GM21515 (cell line): ENCODE measurements around the gene DNAI2.

ENCODE experiments used
- ATAC-seq: cut with Tn5 transposase; IDR thresholded peaks from one replicate; pipeline ENCODE4 v1.9.1; 2021; ENCODE audit not compliant: unreplicated experiment

DNAI2 gene

DNA sequence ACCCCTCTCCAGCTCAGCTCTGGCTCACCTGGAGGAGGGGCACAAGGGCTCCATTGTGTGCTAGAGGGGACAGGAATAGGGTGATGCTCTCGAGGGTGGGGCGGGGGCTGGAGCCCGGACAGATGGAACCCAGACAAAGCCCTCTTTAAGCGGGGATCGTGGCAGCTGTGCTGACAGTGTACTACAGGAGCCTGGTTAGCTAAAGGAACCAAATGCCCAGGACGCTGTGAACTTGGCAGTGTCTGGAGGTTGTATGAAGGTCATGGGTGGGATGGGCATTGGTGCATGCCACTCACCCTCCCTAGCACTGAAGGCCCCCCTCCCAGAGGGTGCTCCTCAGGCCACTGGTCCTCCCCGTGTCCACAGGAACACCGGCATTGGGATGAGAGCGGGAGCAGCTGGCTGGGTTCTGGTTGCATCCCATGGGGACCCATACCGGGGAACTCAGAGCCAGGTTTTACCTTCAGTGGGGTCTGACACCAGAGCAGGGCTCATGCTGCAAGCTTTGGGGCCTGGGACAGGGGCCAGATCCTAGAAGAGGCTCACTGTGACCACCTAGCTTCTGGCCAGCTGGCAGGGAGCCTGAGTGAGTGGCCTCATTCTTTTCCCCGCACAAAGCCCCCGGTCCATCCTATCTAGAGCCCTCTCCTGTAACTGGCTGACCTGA is 63.9 kb downstream of the DNAI2 start:
- no peak for ATAC-seq

DNA sequence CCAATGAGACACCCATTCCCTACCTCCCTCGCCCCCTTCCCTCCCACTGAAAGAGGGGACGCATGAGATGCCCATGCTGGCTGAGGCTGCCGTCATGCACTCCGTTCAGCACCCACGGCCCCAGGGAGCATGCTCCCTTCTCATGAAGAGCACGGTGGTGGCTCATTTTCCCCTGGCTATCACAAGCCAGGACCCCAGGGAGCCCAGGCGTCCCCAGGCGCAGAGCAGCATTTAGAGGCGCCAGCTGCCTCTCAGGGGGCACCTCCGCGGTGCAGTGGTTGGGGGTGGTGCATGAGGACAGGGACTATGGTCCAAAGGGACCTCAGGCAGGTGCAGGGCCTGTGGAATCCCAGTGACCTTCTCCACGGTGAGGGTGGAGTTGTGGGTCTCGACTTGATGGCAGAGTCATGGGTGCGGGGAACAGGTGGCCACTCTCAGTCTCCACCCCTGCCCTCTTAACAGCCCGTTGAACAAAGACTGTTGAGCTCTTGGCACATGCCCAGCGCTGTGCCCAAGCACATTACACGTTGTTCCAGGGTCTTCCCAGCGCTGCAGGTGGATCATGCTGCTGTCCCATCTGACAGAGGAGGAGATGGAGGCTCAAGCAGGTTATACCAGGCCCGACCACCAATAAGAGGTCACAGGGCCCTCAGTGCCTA is 65.6 kb downstream of the DNAI2 start:
- no peak for ATAC-seq

DNA sequence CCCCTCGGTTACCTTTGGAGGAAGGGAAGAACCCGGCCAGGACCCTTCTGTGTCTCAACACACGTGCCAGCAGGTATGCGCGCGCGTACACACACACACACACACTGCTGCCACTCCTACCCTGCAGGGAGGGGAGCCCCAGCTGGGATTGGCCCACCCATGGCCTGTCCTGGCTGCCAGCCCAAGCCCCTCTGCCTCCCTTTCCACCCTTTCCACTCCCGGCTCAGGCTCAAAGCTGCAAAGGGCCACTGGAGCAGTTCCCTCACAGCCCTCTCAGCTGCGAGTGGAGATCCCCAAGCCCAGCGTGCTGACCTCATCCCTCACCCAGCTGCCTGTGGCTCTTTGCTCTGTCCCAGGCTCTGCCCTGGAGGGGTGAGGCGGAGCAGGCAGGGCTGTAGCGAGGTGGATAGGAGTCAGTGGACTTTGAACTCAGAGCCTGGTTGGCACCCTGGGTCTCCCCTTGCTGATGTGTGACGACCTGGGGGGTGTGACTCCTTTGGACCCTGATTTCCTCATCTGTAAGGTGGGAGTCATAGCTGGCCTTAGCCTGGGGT is 66.5 kb downstream of the DNAI2 start:
- no peak for ATAC-seq

DNA sequence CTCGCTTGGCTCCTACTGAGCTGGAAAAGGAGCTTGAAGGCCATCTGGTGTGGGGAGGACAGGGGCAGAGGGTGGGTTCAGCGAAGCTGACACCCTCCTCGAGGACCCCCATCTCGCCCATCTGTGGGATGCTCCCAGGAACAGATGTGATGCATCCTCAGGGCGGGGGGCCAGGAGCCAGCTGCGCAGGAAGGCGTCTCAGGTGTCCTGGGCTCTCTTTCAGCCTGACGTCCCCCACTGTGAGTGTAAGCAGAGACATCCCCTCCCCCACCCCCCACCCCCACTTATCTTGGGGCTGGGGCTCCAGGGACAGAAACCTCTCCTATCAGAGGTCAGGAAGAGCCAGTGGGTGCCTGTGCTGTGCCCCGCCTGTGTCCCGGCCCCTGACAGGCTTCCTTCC is 68.2 kb downstream of the DNAI2 start:
- ATAC-seq, result no peak

DNA sequence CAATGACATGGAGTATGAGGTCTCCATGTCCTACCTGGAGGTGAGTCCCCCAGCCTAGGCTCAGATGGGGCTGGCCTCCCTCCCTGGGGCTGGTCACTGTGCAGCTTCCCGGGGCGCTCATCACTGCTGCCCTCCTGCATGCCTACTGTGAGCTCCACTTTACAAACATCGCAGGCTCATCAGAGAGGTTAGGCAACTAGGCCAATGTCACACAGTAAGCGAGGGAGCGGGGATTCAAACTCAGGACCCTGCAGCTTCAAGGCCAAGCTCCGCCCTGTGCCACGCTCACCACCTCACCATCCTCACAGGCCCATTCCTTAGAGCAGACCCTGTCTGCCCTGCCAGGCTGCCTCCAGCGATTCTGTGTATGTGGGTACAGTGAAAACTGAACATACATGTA is 69.1 kb downstream of the DNAI2 start:
- no peak for ATAC-seq

DNA sequence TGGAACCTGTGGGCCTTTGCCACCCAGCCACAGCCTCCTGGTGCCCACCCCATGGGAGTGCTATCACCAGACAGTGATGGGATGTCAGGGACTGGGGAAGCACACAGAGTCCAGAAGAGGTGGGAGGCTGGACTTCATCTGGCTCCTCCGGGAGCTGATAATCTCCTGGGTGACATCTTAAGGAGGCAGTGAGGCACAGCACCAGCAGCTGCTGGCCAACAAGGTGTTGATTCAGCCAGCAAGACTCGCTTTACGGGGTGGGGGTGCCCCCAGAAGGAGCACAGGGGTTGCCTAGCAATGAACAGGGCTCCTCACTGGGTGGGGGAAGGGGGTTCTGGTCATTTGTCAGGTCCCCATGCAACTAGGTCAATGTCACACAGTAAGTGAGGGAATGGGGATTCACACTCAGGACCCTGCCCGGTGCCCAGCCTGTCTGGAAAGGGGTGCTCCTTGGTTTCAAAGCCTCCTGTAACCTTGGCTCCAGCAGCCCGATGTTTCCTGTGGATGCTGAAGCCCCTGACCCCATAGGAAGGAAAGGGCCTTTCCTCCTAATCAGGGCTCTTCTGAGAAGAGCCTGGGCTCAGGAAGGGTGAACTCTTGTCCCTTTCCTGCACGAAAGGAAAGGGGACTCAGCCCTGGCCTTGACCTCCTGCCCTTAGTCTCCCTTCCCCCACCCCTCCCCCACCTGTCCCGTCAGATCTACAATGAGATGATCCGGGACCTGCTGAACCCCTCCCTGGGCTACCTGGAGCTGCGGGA is 69.7 kb downstream of the DNAI2 start:
- ATAC-seq, result no peak

DNA sequence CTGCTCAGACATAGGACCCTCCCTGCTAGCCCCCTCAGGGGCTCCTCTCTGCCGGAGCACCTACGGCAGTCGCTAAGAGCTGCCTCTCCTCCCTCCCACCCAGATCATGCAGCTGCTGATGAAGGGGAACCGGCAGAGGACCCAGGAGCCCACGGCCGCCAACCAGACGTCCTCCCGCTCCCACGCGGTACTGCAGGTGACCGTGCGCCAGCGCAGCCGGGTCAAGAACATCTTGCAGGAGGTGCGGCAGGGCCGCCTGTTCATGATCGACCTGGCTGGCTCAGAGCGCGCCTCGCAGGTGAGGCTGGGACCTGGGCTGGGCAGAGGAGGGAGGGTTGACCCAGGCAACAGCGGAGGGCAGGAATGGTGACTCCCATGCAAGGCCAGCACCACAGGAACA is 70.6 kb downstream of the DNAI2 start:
- no peak for ATAC-seq

DNA sequence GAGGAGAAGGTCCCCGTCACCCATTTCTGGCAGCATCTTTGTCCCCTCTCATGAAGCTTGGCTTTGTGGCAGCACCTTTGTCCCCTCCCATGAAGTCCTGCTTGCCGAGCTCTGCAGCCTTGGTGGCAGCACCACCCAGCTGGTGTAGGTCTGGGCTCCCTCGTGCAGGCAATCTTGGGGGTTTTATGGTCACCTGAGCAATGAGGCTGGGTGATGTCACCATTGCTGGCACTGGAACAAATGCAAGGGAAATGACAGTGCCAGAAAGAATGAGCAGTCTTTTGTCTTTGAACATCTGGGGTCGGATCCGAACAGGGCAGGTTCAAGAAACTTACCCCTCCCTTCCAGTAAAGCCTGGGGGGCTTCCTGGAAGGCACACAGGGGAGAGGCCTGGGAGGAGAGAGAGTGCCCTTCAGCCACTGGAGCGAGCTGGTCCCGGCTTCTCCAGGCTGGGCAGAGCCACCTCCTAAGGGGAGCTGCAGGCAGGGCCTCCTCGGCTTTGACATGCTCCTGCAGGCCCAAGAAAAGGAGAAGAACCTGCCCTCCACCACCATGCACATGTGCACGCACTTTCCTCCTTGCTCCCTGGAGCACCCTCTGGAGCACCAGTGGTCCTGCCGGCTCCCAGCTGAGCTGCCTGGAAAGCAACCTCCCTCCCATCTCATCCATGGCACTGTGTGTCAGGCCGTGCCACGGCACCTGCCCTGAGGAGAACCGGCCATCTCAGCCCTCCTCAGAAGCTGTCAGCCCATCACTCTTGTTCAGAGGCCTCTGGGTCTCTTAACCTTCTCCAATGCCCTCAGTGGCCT is 71.6 kb downstream of the DNAI2 start:
- no peak for ATAC-seq

DNA sequence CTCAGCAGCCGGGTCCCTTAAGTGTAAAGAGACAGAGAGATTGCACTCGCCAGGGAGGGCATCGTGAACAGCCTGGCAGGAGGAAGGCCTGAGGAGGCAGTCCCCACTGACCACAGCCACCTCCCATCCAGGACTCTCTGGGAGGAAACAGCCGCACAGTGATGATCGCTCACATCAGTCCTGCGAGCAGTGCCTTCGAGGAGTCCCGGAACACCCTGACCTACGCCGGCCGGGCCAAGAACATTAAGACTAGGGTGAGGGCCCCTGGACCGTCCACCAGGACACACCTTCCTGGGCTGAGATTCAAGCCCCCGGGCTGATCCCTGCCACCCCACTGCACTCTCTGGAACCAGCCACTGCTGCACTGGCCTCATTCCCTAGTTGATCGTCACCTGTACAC is 73.6 kb downstream of the DNAI2 start:
- no peak for ATAC-seq

DNA sequence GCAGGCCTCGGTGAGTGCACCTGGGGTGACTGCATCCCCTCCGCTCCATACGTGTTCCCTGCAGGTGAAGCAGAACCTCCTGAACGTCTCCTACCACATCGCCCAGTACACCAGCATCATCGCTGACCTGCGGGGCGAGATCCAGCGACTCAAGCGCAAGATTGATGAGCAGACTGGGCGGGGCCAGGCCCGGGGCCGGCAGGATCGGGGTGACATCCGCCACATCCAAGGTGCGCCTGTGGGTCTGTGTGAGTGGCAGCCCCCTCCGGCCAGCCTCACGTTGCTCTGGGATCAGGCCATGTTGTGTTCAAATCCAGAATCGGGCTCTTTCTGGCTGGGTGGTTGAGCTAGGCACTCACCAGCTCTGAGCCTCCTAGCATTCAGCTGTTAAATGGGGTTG is 75.1 kb downstream of the DNAI2 start:
- ATAC-seq, result no peak

DNA sequence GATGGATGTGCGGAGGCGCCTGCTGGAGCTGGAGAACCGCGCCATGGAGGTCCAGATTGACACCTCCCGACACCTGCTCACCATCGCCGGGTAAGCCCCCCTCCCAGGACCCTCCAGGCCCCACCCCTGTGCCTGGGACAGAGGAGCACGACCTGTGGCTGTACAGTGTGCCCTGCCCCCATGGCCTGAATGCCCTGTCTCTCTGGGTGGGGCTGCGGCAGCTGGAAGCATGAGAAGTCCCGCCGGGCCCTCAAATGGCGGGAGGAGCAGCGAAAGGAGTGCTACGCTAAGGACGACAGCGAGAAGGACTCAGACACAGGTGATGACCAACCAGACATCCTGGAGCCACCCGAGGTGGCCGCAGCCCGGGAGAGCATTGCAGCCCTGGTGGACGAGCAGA is 76.5 kb downstream of the DNAI2 start:
- ATAC-seq, result no peak

DNA sequence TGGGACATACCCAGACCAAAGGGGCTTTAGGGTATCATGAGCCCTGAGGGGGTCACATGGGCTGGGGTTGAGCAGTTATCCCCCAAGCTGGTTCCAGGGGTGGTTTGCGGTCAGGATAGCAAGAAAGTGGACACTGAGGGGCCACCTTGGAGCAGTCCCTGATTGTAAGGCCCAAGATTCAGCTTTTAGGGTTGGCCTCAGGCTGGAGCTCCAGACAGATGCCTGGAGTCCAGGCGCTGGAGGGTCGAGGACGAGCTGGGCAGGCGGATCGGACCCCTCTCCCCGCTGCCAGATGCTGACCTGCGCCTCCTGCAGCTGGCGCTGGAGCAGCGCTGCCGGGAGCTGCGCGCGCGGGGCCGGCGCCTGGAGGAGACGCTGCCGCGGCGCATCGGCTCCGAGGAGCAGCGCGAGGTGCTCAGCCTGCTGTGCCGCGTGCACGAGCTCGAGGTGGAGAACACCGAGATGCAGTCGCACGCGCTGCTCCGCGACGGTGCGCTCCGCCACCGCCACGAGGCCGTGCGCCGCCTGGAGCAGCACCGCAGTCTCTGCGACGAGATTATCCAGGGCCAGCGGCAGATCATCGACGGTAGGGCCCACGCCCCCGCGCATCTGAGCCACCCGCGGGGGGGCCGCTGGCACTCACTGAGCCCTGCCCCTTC is 77.6 kb downstream of the DNAI2 start:
- no peak for ATAC-seq

DNA sequence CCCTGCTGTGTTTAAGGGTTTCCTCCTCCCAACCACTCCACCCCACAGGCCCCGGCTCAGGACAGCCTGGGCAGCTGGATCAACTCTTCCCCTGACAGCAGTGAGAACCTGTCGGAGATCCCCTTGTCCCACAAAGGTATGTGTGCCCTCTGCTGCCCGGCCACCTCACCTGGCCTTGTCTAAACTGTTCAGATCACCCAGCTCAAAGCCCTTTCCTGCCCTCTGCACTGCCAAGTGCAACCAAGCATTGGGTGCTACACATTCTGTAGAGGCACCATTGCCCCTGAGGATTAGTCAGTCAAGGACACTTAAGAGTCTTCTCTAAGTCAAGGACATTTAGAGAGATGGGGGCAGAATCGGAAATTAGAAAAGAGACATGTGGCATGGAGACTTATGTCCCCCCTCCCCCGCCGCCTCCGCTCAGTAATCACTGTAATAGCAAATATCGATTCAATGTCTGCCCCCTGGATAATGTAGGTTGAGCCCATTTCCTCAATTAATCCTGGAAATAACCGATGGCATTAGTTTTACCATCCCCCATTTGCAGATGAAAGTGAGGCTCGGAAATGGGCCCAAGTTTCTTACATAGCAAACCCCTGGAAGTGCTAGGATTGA is 79.5 kb downstream of the DNAI2 start:
- ATAC-seq, result no peak

DNA sequence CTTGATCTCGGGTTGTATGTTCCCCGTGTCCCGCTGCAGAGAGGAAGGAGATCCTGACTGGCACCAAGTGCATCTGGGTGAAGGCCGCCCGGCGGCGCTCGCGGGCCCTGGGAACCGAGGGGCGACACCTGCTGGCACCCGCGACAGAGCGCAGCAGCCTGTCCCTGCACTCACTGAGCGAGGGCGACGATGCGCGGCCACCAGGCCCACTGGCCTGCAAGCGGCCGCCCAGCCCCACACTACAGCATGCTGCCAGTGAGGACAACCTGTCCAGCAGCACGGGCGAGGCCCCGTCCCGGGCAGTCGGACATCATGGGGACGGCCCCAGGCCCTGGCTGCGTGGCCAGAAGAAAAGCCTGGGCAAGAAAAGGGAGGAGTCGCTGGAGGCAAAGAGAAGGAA is 80.1 kb downstream of the DNAI2 start:
- no peak for ATAC-seq

DNA sequence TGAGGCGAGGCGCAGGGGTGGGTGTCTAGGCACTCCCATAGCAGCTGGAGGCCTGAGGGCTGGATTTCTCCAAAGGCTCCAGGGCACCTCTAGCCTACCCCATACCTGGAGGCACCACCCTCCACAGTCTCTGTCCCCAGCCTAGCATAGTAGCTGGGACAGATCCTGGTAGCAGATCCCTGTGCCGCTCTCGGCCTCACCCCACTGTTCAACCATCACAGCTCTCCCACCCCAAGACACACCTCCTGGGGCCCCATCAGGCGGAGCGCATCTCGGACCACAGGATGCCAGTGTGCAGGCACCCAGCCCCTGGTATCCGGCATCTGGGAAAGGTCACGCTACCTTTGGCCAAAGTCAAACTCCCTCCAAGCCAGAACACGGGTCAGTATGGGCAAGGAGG is 80.5 kb downstream of the DNAI2 start:
- no peak for ATAC-seq

DNA sequence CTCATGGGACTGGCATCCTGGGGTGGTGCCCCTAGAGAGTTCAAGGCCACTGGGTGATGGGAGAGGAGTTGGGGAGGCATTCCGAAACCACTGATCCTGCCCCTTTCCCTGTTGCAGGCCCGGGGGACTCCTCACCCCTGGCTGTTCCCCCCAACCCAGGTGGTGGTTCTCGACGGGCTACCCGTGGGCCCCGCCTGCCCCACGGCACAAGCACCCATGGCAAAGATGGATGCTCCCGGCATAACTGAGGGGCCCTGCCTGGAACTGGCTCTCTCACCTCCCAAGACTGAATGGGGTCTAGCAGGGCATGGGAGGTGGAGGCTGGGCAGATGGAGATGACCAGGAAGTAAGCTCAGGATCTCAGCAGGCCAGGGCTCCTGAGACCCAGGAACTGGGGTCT is 81.0 kb downstream of the DNAI2 start:
- ATAC-seq, result no peak

DNA sequence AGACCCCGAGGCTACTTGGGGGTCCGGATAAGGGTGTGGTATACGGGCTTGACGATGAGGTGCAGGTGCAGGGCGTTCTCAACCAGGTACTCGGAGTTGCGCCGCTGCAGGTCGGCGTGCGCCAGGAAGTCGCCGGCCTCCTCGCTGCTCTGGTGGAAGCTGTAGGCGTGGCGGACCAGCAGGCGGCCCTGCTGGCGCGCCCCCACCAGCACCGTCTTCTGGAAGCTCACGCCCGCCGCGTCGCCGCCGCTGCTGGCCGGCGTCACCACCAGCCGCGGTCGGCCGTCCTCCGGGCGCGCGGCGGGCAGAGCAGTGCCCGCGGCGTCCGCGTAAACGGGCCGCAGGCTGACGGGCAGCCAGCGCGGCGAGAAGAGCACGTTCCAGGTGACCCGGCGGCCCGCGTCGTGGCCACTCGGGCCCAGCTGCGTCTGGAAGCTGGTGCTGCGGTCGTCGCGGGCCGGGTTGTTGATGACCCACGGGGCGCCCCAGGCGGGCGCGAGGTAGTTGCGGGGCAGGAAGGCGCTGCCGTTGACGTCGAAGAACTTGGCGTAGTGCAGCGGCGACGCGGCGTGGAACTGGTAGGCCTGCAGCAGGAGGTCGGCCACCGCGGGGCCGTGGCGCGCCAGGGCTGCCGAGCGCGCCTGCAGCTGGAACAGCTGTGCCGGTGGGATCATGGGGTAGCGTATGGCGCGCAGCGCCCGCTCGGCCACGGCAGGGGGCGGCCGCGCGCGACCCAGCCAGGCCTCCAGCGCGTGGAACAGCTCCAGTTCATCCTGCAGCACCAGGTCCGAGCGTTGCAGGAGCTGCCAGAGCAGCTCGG is 82.8 kb downstream of the DNAI2 start:
- no peak for ATAC-seq

DNA sequence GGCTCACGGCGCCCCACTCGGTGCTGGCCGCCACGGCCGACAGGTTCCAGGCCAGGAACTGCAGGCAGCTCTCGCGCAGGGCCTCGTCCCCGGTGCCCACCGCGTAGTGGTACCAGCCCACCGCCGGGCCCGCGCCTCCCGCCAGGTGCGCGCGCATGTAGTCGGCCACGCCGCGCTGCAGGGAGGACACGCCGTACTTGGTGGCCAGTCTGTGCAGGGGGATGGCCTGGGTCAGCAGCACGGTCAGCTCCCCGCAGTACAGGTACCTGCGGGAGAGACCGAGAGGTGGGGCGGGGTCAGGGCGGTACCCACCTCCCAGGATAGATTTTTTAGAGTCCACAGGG is 83.4 kb downstream of the DNAI2 start:
- no peak for ATAC-seq

DNA sequence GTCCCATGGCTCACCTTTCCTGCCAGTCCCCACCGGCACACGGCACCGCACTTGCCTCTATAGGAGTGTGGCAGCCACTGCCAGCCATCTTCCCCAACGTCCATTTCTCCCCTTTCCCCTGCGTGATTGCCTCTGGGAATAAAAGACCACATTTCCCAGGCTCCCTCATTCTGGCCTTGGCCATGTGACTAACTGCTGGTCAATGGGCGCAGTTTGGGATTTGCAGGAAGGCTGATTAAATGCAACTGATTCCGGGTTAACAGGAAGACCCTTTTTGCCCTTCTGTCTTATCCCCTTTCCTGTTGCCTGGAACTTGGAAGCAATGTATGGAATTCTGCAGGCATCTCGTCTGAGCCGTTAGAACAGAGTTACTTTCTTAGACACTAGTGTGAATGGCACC is 84.7 kb downstream of the DNAI2 start:
- no peak for ATAC-seq

DNA sequence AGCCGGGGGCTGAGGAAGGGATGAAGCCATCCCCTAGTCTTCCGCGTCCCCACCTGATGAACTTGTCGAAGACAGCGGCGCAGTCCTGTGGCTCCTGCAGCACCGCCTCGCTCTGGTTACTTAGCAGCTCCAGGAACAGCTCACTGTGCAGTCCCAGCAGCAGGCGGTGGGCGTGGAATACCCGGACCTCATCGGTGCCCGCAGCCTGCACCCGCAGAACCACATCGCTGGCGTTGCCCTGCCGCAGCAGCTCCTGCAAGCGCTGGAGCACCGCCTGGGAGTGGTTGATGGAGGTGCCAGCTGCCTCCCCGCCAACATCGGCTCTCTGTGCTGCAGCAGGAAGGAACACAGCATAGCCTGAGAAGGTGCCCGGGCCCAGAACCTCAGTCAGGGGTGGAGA is 85.9 kb downstream of the DNAI2 start:
- no peak for ATAC-seq
